Parathyroid adenoma (tissue), 2 donors: ENCODE measurements around the gene UBASH3A.

Experiments used
- H2AFZ ChIP-seq: fragments of 300-600 bp; sonication (generic); one replicate; pipeline ENCODE4 v1.7.0; 2017; ENCODE audit warnings: antibody characterized with exemption, mild to moderate bottlenecking
- H3K27ac ChIP-seq: fragments of 300-600 bp; sonication (generic); one replicate; pipeline ENCODE4 v1.7.0; 2017
- H3K27me3 ChIP-seq: fragments of 300-600 bp; sonication (generic); one replicate; pipeline ENCODE4 v1.7.0; 2017; ENCODE audit warnings: low read length; ENCODE audit not compliant: control insufficient read depth, insufficient read depth
- H3K36me3 ChIP-seq: fragments of 300-600 bp; sonication (generic); one replicate; pipeline ENCODE4 v1.7.0; 2017; ENCODE audit warnings: low read length; ENCODE audit not compliant: control insufficient read depth, insufficient read depth
- H3K4me1 ChIP-seq: fragments of 300-600 bp; sonication (generic); one replicate; pipeline ENCODE4 v1.7.0; 2017; ENCODE audit warnings: control low read depth
- H3K4me2 ChIP-seq: fragments of 300-600 bp; sonication (generic); one replicate; pipeline ENCODE4 v1.7.0; 2017; ENCODE audit warnings: low read length
- H3K4me3 ChIP-seq: fragments of 300-600 bp; sonication (generic); one replicate; pipeline ENCODE4 v1.7.0; 2017; ENCODE audit warnings: low read depth, low read length
- H3K79me2 ChIP-seq: fragments of 300-600 bp; sonication (generic); one replicate; pipeline ENCODE4 v1.7.0; 2017; ENCODE audit warnings: control low read depth
- H3K9ac ChIP-seq: fragments of 300-600 bp; sonication (generic); one replicate; pipeline ENCODE4 v1.7.0; 2017; ENCODE audit warnings: mild to moderate bottlenecking
- H3K9me3 ChIP-seq: fragments of 300-600 bp; sonication (generic); one replicate; pipeline ENCODE4 v1.7.0; 2017; ENCODE audit warnings: low read length; ENCODE audit not compliant: control insufficient read depth
- TF ChIP-seq, protein P1 (sequence below): fragments of 300-600 bp; sonication (generic); IDR thresholded peaks from one replicate; pipeline ENCODE4 v1.7.0; 2017; ENCODE audit warnings: antibody characterized with exemption, mild to moderate bottlenecking
- donor health status: primary hyperparathyroidism.

The UBASH3A gene

DNA sequence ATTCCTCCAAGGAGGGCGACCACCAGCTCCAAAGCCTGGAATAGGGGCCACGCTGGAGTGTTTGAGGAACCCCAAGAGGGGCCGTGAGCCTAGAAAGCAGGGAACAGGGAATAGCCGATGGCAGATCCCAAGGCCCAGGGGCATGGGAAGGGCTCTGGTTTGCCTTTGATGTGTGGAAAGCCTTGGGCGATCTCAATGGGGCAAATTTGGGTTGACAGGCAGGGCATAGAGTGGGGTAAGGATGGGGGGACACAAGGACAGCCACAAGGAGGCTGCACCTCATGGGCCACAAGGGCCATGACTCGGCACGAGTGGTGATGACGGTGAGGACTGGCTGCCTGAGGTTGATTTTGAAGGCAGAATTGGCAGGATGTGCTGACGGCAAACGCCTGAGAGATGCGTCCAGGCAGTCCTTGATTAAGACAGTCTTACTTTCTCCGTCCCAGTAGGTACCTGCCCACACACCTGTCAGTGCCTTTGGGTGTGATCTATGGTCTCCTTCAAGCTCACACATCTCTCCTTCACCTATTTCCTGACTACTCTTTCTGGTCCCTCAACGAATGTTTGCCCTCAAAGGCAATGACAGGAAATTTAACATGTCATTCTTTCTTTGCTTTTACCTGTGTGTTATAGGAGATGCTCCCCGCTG lies 5.8 kb upstream of the UBASH3A start:
- TF ChIP-seq, protein P1, sequence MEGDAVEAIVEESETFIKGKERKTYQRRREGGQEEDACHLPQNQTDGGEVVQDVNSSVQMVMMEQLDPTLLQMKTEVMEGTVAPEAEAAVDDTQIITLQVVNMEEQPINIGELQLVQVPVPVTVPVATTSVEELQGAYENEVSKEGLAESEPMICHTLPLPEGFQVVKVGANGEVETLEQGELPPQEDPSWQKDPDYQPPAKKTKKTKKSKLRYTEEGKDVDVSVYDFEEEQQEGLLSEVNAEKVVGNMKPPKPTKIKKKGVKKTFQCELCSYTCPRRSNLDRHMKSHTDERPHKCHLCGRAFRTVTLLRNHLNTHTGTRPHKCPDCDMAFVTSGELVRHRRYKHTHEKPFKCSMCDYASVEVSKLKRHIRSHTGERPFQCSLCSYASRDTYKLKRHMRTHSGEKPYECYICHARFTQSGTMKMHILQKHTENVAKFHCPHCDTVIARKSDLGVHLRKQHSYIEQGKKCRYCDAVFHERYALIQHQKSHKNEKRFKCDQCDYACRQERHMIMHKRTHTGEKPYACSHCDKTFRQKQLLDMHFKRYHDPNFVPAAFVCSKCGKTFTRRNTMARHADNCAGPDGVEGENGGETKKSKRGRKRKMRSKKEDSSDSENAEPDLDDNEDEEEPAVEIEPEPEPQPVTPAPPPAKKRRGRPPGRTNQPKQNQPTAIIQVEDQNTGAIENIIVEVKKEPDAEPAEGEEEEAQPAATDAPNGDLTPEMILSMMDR, result no peak
- H3K4me2 ChIP-seq, result no peak overlapping the region
- no peak overlapping the region for H2AFZ ChIP-seq
- no peaks in the 10 kb centered on the region for H3K27me3 ChIP-seq
- H3K36me3 ChIP-seq, result no peaks in the 10 kb centered on the region
- H3K27ac ChIP-seq, result no peak overlapping the region
- no peaks in the 10 kb centered on the region for H3K9me3 ChIP-seq
- no peak overlapping the region for H3K9ac ChIP-seq
- H3K79me2 ChIP-seq, result no peaks in the 10 kb centered on the region
- H3K4me3 ChIP-seq, result no peak overlapping the region
- no peaks in the 10 kb centered on the region for H3K4me1 ChIP-seq

DNA sequence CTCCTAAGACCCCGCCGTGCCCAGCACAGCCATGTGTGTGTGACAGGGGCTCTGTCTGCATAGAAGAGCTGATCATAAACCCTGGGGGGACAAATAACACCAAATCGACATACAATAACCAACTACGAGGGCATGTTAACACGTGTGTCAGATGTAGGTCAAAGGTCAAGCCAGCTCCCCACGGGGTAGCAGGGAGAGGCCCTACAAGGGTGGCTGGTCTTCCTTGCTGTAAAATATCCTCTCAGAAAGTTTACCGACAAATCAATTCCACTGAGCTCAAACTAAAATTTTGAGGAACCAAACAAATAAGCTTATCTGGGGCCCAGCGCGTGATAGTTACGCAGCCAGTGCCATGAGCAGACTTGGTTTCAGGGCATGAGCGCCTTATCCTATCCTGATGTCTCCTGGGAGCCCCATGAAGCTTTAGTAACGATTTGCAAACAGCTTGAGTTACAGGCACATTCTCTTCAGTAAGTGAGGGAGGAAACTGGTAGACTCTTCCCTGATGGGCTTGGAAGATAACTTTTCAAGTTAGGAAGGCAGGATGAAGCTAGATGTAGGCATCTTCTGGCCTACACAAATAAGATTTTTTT lies 5.2 kb upstream of the UBASH3A start:
- TF ChIP-seq, protein P1, result no peak
- Histone ChIP-seq H3K79me2 (no peaks in the 10 kb centered on the region), H3K9me3 (no peaks in the 10 kb centered on the region), H3K27me3 (no peaks in the 10 kb centered on the region), H3K4me2 (no peak overlapping the region), H3K27ac (no peak overlapping the region), H3K36me3 (no peaks in the 10 kb centered on the region), H3K9ac (no peak overlapping the region), H3K4me1 (no peaks in the 10 kb centered on the region), H3K4me3 (no peak overlapping the region), H2AFZ (no peak overlapping the region)

DNA sequence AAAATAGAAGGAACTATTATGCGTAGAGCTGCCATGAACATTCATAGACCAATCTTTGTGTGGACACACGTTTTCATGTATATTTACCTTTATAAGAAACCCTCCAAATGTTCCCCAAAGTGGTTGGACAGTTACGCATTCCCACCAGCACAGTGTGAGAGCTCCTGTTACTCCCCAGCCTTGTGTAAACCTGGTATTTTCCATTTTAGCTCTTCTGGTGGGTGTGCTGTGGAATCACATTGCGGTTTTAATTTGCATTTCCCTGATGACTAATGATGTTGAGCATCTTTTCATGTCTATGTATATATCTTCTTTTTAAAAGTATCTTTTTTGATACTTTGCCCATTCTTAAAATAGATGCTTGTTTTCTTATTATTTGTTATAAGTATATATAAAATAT lies 3.2 kb upstream of the UBASH3A start:
- H2AFZ ChIP-seq, result no peak overlapping the region

DNA sequence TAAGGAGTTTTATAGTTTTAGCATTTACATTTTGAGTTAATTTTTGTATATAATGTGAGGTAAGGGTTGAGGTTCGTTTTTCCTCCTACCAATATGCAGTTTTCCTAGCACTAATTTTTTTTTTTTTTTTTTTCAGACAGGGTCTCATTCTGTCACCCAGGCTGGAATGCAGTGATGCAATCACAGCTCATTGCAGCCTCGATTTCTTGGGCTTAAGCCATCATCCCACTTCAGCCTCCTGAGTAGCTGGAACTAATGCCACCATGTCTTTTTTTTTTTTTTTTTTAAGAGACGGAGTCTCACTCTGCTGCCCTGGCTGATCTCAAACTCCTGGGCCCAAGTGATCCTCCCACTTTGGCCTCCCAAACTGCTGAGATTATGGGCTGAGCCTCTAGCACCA lies 2.5 kb upstream of the UBASH3A start:
- no peaks in the 10 kb centered on the region for H3K9me3 ChIP-seq
- no peaks in the 10 kb centered on the region for H3K36me3 ChIP-seq
- no peak overlapping the region for H3K9ac ChIP-seq
- H3K27ac ChIP-seq, result no peak overlapping the region
- no peak overlapping the region for H3K4me2 ChIP-seq
- H2AFZ ChIP-seq, result no peak overlapping the region
- H3K79me2 ChIP-seq, result no peaks in the 10 kb centered on the region
- H3K27me3 ChIP-seq, result no peaks in the 10 kb centered on the region
- H3K4me3 ChIP-seq, result no peak overlapping the region
- TF ChIP-seq, protein P1, result no peak
- no peaks in the 10 kb centered on the region for H3K4me1 ChIP-seq

More for the DNA sequence above, 3.2 kb upstream of the UBASH3A start:
- Histone ChIP-seq H3K27ac (no peak overlapping the region), H3K36me3 (no peaks in the 10 kb centered on the region), H3K4me1 (no peaks in the 10 kb centered on the region), H3K79me2 (no peaks in the 10 kb centered on the region), H3K9me3 (no peaks in the 10 kb centered on the region), H3K27me3 (no peaks in the 10 kb centered on the region), H3K4me3 (no peak overlapping the region), H3K9ac (no peak overlapping the region), H3K4me2 (no peak overlapping the region)
- TF ChIP-seq, protein P1, result no peak

DNA sequence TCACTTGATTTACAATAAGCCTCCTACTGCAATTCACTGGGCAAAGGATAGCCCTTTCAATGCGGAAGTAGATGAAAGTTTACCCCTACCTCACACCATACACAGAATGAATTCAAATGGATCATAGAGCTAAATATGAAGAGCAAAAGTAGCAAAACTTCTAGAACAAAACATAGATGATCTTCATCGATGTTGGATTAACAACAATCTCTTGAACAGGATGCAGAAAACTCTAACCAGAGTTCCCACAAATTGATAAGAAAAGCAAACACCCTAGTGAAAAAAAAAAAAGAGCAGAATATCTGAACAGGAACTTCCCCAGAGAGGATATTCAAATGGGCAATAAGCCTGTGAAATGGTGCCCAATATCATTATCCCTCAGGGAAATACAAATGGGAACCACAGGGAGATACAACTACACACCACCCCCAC lies 1.9 kb upstream of the UBASH3A start:
- Histone ChIP-seq H3K27me3 (no peaks in the 10 kb centered on the region), H3K9me3 (no peaks in the 10 kb centered on the region), H3K79me2 (no peaks in the 10 kb centered on the region), H3K4me2 (no peak overlapping the region), H3K27ac (no peak overlapping the region), H3K4me3 (no peak overlapping the region), H3K36me3 (no peaks in the 10 kb centered on the region), H2AFZ (no peak overlapping the region), H3K9ac (no peak overlapping the region), H3K4me1 (no peaks in the 10 kb centered on the region)
- TF ChIP-seq, protein P1, result no peak
